Ovary (tissue), 3 donors: ENCODE data around the gene RMDN2.

Experiments
- EP300 ChIP-seq: sonication (generic); formaldehyde crosslinking; IDR thresholded peaks from one replicate; pipeline ENCODE4 v1.6.1; 2017; ENCODE audit warnings: antibody characterized with exemption
- POLR2A ChIP-seq: fragments of 450-650 bp; IDR thresholded peaks from one replicate; pipeline ENCODE4 v1.6.1; 2017; ENCODE audit warnings: antibody characterized with exemption, mild to moderate bottlenecking, moderate library complexity
- TF ChIP-seq, protein P1 (sequence below), 3 donors: fragments of 450-650 bp in 2 of 3; fragments of 200-600 bp in 1 of 3; IDR thresholded peaks; one replicate each; pipeline versions ENCODE4 v1.5.1 to v1.8.0; 2016 to 2022; ENCODE audit warnings: antibody characterized with exemption in 3 of 3, mild to moderate bottlenecking in 1 of 3
- donor health status: DM: no; HTN: no; CAD: no.

- TF ChIP-seq, protein P1, sequence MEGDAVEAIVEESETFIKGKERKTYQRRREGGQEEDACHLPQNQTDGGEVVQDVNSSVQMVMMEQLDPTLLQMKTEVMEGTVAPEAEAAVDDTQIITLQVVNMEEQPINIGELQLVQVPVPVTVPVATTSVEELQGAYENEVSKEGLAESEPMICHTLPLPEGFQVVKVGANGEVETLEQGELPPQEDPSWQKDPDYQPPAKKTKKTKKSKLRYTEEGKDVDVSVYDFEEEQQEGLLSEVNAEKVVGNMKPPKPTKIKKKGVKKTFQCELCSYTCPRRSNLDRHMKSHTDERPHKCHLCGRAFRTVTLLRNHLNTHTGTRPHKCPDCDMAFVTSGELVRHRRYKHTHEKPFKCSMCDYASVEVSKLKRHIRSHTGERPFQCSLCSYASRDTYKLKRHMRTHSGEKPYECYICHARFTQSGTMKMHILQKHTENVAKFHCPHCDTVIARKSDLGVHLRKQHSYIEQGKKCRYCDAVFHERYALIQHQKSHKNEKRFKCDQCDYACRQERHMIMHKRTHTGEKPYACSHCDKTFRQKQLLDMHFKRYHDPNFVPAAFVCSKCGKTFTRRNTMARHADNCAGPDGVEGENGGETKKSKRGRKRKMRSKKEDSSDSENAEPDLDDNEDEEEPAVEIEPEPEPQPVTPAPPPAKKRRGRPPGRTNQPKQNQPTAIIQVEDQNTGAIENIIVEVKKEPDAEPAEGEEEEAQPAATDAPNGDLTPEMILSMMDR (IDR thresholded peaks at IDR 0.05) = no peak
- no peak for TF ChIP-seq POLR2A
- TF ChIP-seq EP300 = no peak
Observed at GRCh38 chr2:38056216-38056615, 131.1 kb downstream of the RMDN2 start.
